Endothelial cell of umbilical vein (primary cell): Measurements from ENCODE around the gene GLOD4. TPM values are rescaled to one million over a fixed set of nuclear protein-coding genes. Genes with fewer than 3 reads are reported as not detected.

Source experiments
- BruUV-seq: library from RNA; stranded (reverse); fragments of 400-500 nt; replicated peaks from 2 replicates; lab custom pipeline; 2021; lab: Mats Ljungman, UMichigan
- CTCF ChIA-PET: fragments of 300-600, 350-600 bp; sonication (Branson Sonifier 250); formaldehyde crosslinking; loops from one replicate; lab custom pipeline; 2021; ENCODE audit warnings: antibody characterized with exemption, inconsistent platforms; lab: Charles Lee
- POLR2A ChIA-PET: fragments of 300-600, 350-600 bp; sonication (Branson Sonifier 250); formaldehyde crosslinking; loops from one replicate; lab custom pipeline; 2021; ENCODE audit warnings: antibody characterized with exemption, inconsistent platforms; lab: Charles Lee
- DNase-seq: peaks from one replicate; pipeline ENCODE4 v3.0.0-alpha.2; 2011; ENCODE audit warnings: low read depth, low spot score
- FAIRE-seq: peaks from 2 replicates; lab custom pipeline; 2011; peaks lifted over from hg19 to GRCh38; lab: Jason Lieb, UNC
- H2AFZ ChIP-seq: 2 replicates; pipeline ENCODE4 v1.6.0; 2012; ENCODE audit warnings: low read depth, low read length, control low read depth, inconsistent platforms
- H3K27ac ChIP-seq: 2 replicates; pipeline ENCODE4 v1.5.1; 2011; ENCODE audit warnings: low read depth, mild to moderate bottlenecking, control low read depth, low read length, moderate library complexity; ENCODE audit not compliant: insufficient read depth
- H3K27me3 ChIP-seq, 2 experiments: 2 replicates each; pipeline versions ENCODE4 v1.6.0 to v1.6.1; 2011; ENCODE audit warnings: low read length in 2 of 2, mixed read lengths in 1 of 2; ENCODE audit not compliant: control insufficient read depth in 2 of 2, insufficient read depth in 2 of 2
- H3K36me3 ChIP-seq, 2 experiments: 2 replicates in 1 of 2; 3 replicates in 1 of 2; pipeline ENCODE4 v1.5.1; 2011; ENCODE audit warnings: low read length in 2 of 2, mild to moderate bottlenecking in 1 of 2, moderate library complexity in 1 of 2; ENCODE audit not compliant: control insufficient read depth in 2 of 2, insufficient read depth in 2 of 2; ENCODE audit errors: extremely low read depth in 1 of 2
- H3K4me1 ChIP-seq: 3 replicates; pipeline ENCODE4 v1.5.1; 2011; ENCODE audit warnings: mild to moderate bottlenecking, low read length; ENCODE audit not compliant: control insufficient read depth, insufficient read depth; ENCODE audit errors: extremely low read depth
- H3K4me2 ChIP-seq: 2 replicates; pipeline ENCODE4 v1.6.1; 2011; ENCODE audit warnings: low read length, control low read depth, mixed read lengths; ENCODE audit not compliant: insufficient read depth
- H3K4me3 ChIP-seq, 3 experiments: fragments of 200-600 bp in 1 of 3; sonication (generic), shearing (Covaris generic) in 1 of 3; replicated peaks in 1 of 3; 2 replicates each; pipeline ENCODE4 v1.5.1; 2011 to 2016; ENCODE audit warnings: control low read depth in 3 of 3, low read length in 3 of 3, mild to moderate bottlenecking in 2 of 3, inconsistent platforms in 1 of 3, low read depth in 1 of 3, moderate library complexity in 1 of 3; ENCODE audit not compliant: insufficient read depth in 1 of 3
- H3K79me2 ChIP-seq: 2 replicates; pipeline ENCODE4 v1.6.0; 2012; ENCODE audit warnings: low read length, inconsistent platforms; ENCODE audit not compliant: control insufficient read depth, insufficient read depth
- H3K9ac ChIP-seq: replicated peaks from 2 replicates; pipeline ENCODE3; 2011; ENCODE audit warnings: low read length, control low read depth; ENCODE audit not compliant: insufficient read depth; ENCODE audit errors: extremely low read depth
- H3K9me1 ChIP-seq: replicated peaks from 3 replicates; pipeline ENCODE4 v1.6.0; 2011; ENCODE audit warnings: mild to moderate bottlenecking, low read length; ENCODE audit not compliant: control insufficient read depth, insufficient read depth; ENCODE audit errors: extremely low read depth
- H3K9me3 ChIP-seq: replicated peaks from 2 replicates; pipeline ENCODE4 v1.5.1; 2012; ENCODE audit warnings: low read length, inconsistent platforms; ENCODE audit not compliant: control insufficient read depth, insufficient read depth
- H4K20me1 ChIP-seq: replicated peaks from 2 replicates; pipeline ENCODE3; 2011; ENCODE audit warnings: mild to moderate bottlenecking, low read length; ENCODE audit not compliant: control insufficient read depth, insufficient read depth; ENCODE audit errors: extremely low read depth
- EZH2 ChIP-seq: IDR thresholded peaks from 2 replicates; pipeline ENCODE4 v1.6.1; 2012; ENCODE audit warnings: borderline replicate concordance, low read depth, mild to moderate bottlenecking, moderate library complexity, low read length, inconsistent platforms; ENCODE audit not compliant: severe bottlenecking
- FOS ChIP-seq: IDR thresholded peaks from 2 replicates; pipeline ENCODE4 v1.6.1; 2011; ENCODE audit warnings: mild to moderate bottlenecking, low read length, moderate library complexity, borderline replicate concordance; ENCODE audit not compliant: insufficient read depth
- GATA2 ChIP-seq: IDR thresholded peaks from 2 replicates; pipeline ENCODE4 v1.7.0; 2011; ENCODE audit warnings: low read depth, mild to moderate bottlenecking, moderate library complexity, mixed read lengths, low read length; ENCODE audit not compliant: insufficient read length, insufficient read depth
- JUN ChIP-seq: IDR thresholded peaks from 2 replicates; pipeline ENCODE4 v1.6.1; 2011; ENCODE audit warnings: borderline replicate concordance, low read depth; ENCODE audit not compliant: insufficient read length, insufficient read depth
- POLR2A ChIP-seq: IDR thresholded peaks from 2 replicates; pipeline ENCODE4 v1.6.1; 2012; ENCODE audit warnings: low read depth, mild to moderate bottlenecking, control low read depth, low read length
- POLR2AphosphoS5 ChIP-seq: IDR thresholded peaks from 2 replicates; pipeline ENCODE4 v1.6.1; 2012; ENCODE audit warnings: low read depth, mild to moderate bottlenecking, control low read depth, low read length, moderate library complexity; ENCODE audit not compliant: insufficient read depth
- dilution Hi-C: fragments of 300-500 bp; cut with MboI; formaldehyde crosslinking; loops from one replicate; pipeline ENCODE4 v1.15.0; 2019; ENCODE audit warnings: low sequenced_read_pairs; ENCODE audit not compliant: extremely low pct_ligation_motif_present
- intact Hi-C: fragments of 100-400 bp; cut with micrococcal nuclease; formaldehyde crosslinking; loops from one replicate; pipeline ENCODE4 v1.10.0; 2022
- polyA plus RNA-seq, 4 experiments: library from polyadenylated mRNA; depleted of rRNA in 3 of 4; stranded (reverse) in 3 of 4; unstranded in 1 of 4; fragments of >200 nt; gene quantifications; 2 replicates each; pipeline versions ENCODE4 v1.2.1 to v1.2.3, GENCODE V29; 2011 to 2012; ENCODE audit warnings: missing spikeins in 1 of 4
- total RNA-seq: library from RNA; stranded (reverse); gene quantifications from 2 replicates; pipeline ENCODE4 v1.2.3, GENCODE V29; 2021
- TF ChIP-seq, protein P1 (sequence below): IDR thresholded peaks from 2 replicates; pipeline ENCODE4 v1.6.1; 2011; ENCODE audit not compliant: insufficient read depth, insufficient read length
- TF ChIP-seq, protein P2 (sequence below), 2 donors: IDR thresholded peaks; 1 replicate in 1 of 2; 2 replicates in 1 of 2; pipeline ENCODE4 v1.5.1; 2011; ENCODE audit warnings: low read length in 2 of 2, mild to moderate bottlenecking in 2 of 2, moderate library complexity in 2 of 2, control low read depth in 1 of 2, inconsistent platforms in 1 of 2, low read depth in 1 of 2; ENCODE audit not compliant: insufficient read depth in 1 of 2; ENCODE audit errors: extremely low read depth in 1 of 2

GLOD4 gene
- total and polyA plus RNA-seq, 2 donors (not counting 3 experiments of a cell fraction or from before 2014, with no cell fraction given), result 41.3 to 84.2 TPM

- no peaks in the 10 kb centered on the region for H3K4me1 ChIP-seq
- no peaks in the 10 kb centered on the region for H3K9me1 ChIP-seq
- no peaks in the 10 kb centered on the region for H3K27me3 ChIP-seq
- DNase-seq, result no peak
- intact Hi-C loops, result no loop called here
- H3K9ac ChIP-seq, result no peak overlapping the region
- no peak for FAIRE-seq
- CTCF ChIA-PET, result interaction anchor here (1.2 kb wide), 1 partner anchor 214 kb away, joined by 4 read pairs; no protein-coding TSS in a partner anchor
- H3K9me3 ChIP-seq, result no peaks in the 10 kb centered on the region
- POLR2A ChIA-PET, result no interaction called here
- H3K27ac ChIP-seq, result no peak overlapping the region
- dilution Hi-C loops, result no loop called here
- no peak overlapping the region for H3K4me2 ChIP-seq
- TF ChIP-seq, protein P1, sequence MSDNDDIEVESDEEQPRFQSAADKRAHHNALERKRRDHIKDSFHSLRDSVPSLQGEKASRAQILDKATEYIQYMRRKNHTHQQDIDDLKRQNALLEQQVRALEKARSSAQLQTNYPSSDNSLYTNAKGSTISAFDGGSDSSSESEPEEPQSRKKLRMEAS, result no peak
- no peak for TF ChIP-seq POLR2AphosphoS5
- peaks cover 17 to 22% of the 10 kb centered on the region in 2 experiments for H3K36me3 ChIP-seq
- BruUV-seq, result no TSS peak
- H2AFZ ChIP-seq, result no peak overlapping the region
- no peak overlapping the region for H3K4me3 ChIP-seq
- H3K79me2 ChIP-seq, result no peaks in the 10 kb centered on the region
- no peaks in the 10 kb centered on the region for H4K20me1 ChIP-seq
Measured at GRCh38 chr17:767076-767475, 15.0 kb downstream of the GLOD4 start.

DNA sequence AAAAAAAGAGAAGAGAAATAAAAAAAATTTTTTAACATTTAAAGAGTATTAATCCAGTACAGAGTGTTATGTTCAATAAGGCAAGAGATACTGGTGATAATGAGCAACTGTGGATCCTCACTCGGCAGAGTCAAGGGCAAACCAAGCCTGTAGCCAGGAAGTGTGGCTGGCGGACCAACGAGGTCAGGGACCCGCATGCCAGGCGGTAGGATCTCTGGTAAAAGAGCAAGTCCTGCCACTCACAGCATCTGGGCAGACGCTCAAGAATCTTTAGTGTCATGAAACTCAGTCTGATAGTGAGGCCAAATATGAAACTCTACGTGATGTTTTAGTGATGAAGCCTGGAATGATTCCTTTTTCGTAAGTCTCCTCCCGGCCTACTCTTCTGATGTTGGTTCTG is 21.7 kb downstream of the GLOD4 start:
- FAIRE-seq (no peak), DNase-seq (no peak)
- peaks cover 9% of the 10 kb centered on the region for H3K4me1 ChIP-seq
- ChIA-PET POLR2A (no interaction called here), CTCF (no interaction called here)
- no peak overlapping the region for H3K4me3 ChIP-seq
- TF ChIP-seq, protein P2, sequence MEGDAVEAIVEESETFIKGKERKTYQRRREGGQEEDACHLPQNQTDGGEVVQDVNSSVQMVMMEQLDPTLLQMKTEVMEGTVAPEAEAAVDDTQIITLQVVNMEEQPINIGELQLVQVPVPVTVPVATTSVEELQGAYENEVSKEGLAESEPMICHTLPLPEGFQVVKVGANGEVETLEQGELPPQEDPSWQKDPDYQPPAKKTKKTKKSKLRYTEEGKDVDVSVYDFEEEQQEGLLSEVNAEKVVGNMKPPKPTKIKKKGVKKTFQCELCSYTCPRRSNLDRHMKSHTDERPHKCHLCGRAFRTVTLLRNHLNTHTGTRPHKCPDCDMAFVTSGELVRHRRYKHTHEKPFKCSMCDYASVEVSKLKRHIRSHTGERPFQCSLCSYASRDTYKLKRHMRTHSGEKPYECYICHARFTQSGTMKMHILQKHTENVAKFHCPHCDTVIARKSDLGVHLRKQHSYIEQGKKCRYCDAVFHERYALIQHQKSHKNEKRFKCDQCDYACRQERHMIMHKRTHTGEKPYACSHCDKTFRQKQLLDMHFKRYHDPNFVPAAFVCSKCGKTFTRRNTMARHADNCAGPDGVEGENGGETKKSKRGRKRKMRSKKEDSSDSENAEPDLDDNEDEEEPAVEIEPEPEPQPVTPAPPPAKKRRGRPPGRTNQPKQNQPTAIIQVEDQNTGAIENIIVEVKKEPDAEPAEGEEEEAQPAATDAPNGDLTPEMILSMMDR (IDR thresholded peaks at IDR 0.05; ENCODE audit: extremely low read depth in 1 of 2, insufficient read depth in 1 of 2, low read depth in 1 of 2, low read length in 2 of 2), result no peak
- TF ChIP-seq JUN (no peak), GATA2 (no peak), POLR2A (no peak), EZH2 (no peak), FOS (no peak)
- intact Hi-C loops, result no loop called here
- H2AFZ ChIP-seq, result no peak overlapping the region
- dilution Hi-C loops, result no loop called here
- no peaks in the 10 kb centered on the region for H3K79me2 ChIP-seq
- peaks cover 13 to 20% of the 10 kb centered on the region in 2 experiments for H3K36me3 ChIP-seq
- H3K4me2 ChIP-seq, result no peak overlapping the region
- no peak overlapping the region for H3K27ac ChIP-seq
- no peaks in the 10 kb centered on the region for H3K9me3 ChIP-seq
- no peaks in the 10 kb centered on the region for H3K9me1 ChIP-seq
- H3K9ac ChIP-seq, result no peak overlapping the region
- BruUV-seq, result no TSS peak
- H4K20me1 ChIP-seq, result no peaks in the 10 kb centered on the region
- no peaks in the 10 kb centered on the region for H3K27me3 ChIP-seq
